ENCODE measurements around the gene GRIK2.

GRCh38 chr6:102022281-102022680 is 628.8 kb downstream of the GRIK2 start:
- TF ChIP-seq CTCF (IDR thresholded peaks at IDR 0.05) (no peak), POLR2A (IDR thresholded peaks at IDR 0.05) (no peak)

Measured in Peyer's patch (tissue), 4 donors.